ENCODE results near the gene C6. TPM values are rescaled to one million over a fixed set of nuclear protein-coding genes. Genes with fewer than 3 reads are reported as not detected.

Gene C6
- total and polyA plus RNA-seq, 2 of the 8 experiments (the other 6 are each of a cell fraction or from before 2014, with no cell fraction given), result not detected

GRCh38 chr5:41157272-41157894 lies 55.9 kb downstream of the C6 start:
- Histone ChIP-seq H2BK20ac (ENCODE audit: low read length) (no peak overlapping the region), H3K14ac (ENCODE audit: insufficient read length) (no peak overlapping the region), H3K4me3 (ENCODE audit: extremely low read depth in 1 of 4, insufficient read depth in 2 of 4, low read depth in 3 of 4, low read length in 4 of 4) (no peak overlapping the region), H3K23me2 (ENCODE audit: low read depth, low read length) (no peaks in the 10 kb centered on the region), H3K4me2 (ENCODE audit: insufficient read depth in 1 of 2, low read depth in 2 of 2, low read length in 2 of 2) (no peak overlapping the region), H3K79me2 (ENCODE audit: control insufficient read depth in 1 of 2, insufficient read depth in 2 of 2, low read length in 2 of 2) (no peaks in the 10 kb centered on the region), H3K36me3 (ENCODE audit: control insufficient read depth in 2 of 4, insufficient read depth in 4 of 4, low read length in 3 of 4) (no peaks in the 10 kb centered on the region), H3K4me1 (replicated peaks in 1 of 4; ENCODE audit: control insufficient read depth in 3 of 4, insufficient read depth in 4 of 4, low read length in 3 of 4) (no peaks in the 10 kb centered on the region), H4K20me1 (replicated peaks in 1 of 2; ENCODE audit: control insufficient read depth in 1 of 2, insufficient read depth in 2 of 2, low read length in 2 of 2) (no peaks in the 10 kb centered on the region), H3K27ac (ENCODE audit: low read depth, low read length) (no peak overlapping the region), H3K56ac (replicated peaks; ENCODE audit: insufficient read length, low read depth, low read length) (no peak overlapping the region), H3K27me3 (replicated peaks in 1 of 4; ENCODE audit: control insufficient read depth in 3 of 4, extremely low read depth in 1 of 4, insufficient read depth in 3 of 4, low read length in 3 of 4) (no peaks in the 10 kb centered on the region), H4K91ac (replicated peaks; ENCODE audit: insufficient read length, low read length) (no peak overlapping the region), H4K5ac (ENCODE audit: insufficient read length, low read depth, low read length) (no peak overlapping the region), H3K23ac (ENCODE audit: insufficient read length) (no peak overlapping the region), H2BK12ac (ENCODE audit: low read depth, low read length) (no peak overlapping the region), H3K9ac (replicated peaks in 1 of 4; ENCODE audit: extremely low read depth in 1 of 4, low read depth in 3 of 4, low read length in 3 of 4) (no peak overlapping the region), H2BK120ac (replicated peaks; ENCODE audit: low read depth, low read length) (no peak overlapping the region), H3K18ac (ENCODE audit: extremely low read depth, low read length) (no peak overlapping the region), H3K79me1 (ENCODE audit: low read depth, low read length) (no peaks in the 10 kb centered on the region), H2BK15ac (ENCODE audit: low read length) (no peak overlapping the region), H4K8ac (ENCODE audit: extremely low read depth, insufficient read depth, low read length) (no peak overlapping the region), H2AFZ (ENCODE audit: low read length) (no peak overlapping the region), H2BK5ac (ENCODE audit: low read depth, low read length) (no peak overlapping the region), H3K9me3 (ENCODE audit: insufficient read depth in 2 of 2, low read depth in 1 of 2, low read length in 1 of 2) (no peaks in the 10 kb centered on the region), H2AK5ac (ENCODE audit: low read depth, low read length) (no peak overlapping the region), H3K4ac (replicated peaks; ENCODE audit: insufficient read length, low read depth, low read length) (no peak overlapping the region)
- no peak for TF ChIP-seq ZNF274 (IDR thresholded peaks at IDR 0.05; ENCODE audit: borderline replicate concordance, extremely low read depth, low read length)
- no peak for TF ChIP-seq HDAC6 (IDR thresholded peaks at IDR 0.05; ENCODE audit: low read depth, low read length)
- CTCF ChIA-PET (ENCODE audit: partially characterized antibody), result no interaction called here
- DNase-seq (ENCODE audit: low read depth in 1 of 2, low spot score in 2 of 2), result no peak
- no peak for FAIRE-seq
- POLR2A ChIA-PET (ENCODE audit: partially characterized antibody), result no interaction called here
- WGBS, 2 experiments (ENCODE audit: extremely low coverage in 1 of 2, insufficient coverage in 1 of 2, insufficient read length in 1 of 2, insufficient replicate concordance in 2 of 2, low coverage in 1 of 2, low lambda C conversion rate in 2 of 2, missing lambda C conversion rate in 1 of 2), result 88% methylated on average over 5 of the region's 5 CpGs; no CpG with 5 or more reads in 1 of the 2 experiments

All from H1 (cell line).